ENCODE results near the gene FCER1G. TPM values are rescaled to one million over a fixed set of nuclear protein-coding genes. Genes with fewer than 3 reads are reported as not detected.

FCER1G gene
- not detected in 2 replicates for total RNA-seq

DNA sequence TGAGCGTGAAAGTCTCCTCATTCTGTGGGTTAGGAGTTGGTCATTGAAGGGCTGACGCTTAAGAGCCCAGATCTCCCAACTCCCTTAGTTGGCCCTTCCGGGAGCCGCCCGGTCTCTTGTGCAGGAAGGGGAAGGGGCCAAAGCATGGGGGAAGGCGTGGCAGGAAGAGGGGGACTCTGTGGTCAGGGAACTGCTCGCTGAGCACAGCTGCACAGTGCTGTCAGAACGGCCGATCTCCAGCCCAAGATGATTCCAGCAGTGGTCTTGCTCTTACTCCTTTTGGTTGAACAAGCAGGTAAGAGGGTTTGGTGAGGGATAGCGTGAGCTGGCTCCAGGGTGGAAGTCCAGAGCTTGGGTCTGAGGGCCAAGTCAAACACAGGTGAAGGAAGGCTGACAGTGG lies at the start of gene FCER1G:
Gene FCER1G, plus strand, starts transcription at position 220 of the 400 bp plus-strand sequence. Its CDS starts 27 bp downstream, at position 247.

DNA sequence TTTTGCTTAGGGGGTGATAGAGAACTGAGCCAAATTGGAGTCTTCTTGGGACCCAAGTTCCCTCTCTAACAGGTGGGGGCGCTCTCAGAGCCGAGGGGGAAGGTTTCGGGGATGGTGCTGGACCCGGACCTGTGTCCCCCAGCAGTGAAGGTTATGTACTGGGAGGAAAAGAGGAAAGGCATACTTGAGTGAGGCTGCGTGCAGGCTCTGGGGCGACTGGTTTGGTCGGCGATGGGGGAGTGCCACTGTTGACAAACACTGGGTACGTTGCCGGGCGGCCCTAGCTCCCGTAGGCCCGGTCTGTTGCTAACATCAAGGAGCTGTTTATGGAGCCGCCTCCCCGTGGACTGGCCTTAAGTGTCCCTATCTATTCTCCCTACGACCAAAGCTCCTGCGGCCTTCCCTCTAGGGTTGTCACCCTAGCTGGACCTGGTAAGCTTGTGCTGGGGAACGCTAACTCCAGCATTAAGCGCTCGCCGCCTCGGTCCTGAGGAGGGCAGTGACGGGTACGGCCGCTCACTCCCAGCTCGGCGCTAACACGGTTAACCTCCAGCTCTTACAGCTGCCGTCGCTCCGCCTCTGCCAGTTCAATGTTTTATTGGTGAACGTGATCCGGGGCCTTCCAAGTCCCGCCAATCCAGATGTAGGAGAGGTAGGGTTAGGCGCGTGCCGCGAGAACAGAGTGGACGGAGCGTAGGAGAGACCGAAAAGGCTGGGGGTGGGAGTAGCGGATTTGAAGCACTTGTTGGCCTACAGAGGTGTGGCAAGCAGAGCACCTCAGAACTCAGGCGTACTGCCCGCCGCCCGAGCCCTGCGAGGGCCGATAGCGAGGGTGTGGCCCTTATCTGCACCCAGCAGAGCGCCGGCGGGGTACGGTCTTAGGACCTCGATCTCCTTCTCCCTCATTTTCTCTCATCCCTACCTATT lies 49.1 kb upstream of the FCER1G start, which contains the start of gene PPOX:
Gene PPOX, plus strand, starts transcription at position 685 of the 927 bp plus-strand sequence. CDS start 422 bp downstream, outside the sequence.

GRCh38 chr1:161177112-161177935 lies 37.8 kb upstream of the FCER1G start, which contains the start of gene B4GALT3:
TSS of gene B4GALT3 (minus strand) at chr1:161177507. CDS start at chr1:161176060, 1,447 bp downstream.

GRCh38 chr1:161198897-161199431 lies 16.1 kb upstream of the FCER1G start, which contains the start of gene ADAMTS4:
TSS of gene ADAMTS4 (minus strand) at chr1:161199054. CDS start at chr1:161198627, 427 bp downstream.

GRCh38 chr1:161201836-161202712 lies 13.0 kb upstream of the FCER1G start, which contains the start of gene NDUFS2:
TSS of gene NDUFS2 (plus strand) at chr1:161202367. CDS start at chr1:161202386, 19 bp downstream.

DNA sequence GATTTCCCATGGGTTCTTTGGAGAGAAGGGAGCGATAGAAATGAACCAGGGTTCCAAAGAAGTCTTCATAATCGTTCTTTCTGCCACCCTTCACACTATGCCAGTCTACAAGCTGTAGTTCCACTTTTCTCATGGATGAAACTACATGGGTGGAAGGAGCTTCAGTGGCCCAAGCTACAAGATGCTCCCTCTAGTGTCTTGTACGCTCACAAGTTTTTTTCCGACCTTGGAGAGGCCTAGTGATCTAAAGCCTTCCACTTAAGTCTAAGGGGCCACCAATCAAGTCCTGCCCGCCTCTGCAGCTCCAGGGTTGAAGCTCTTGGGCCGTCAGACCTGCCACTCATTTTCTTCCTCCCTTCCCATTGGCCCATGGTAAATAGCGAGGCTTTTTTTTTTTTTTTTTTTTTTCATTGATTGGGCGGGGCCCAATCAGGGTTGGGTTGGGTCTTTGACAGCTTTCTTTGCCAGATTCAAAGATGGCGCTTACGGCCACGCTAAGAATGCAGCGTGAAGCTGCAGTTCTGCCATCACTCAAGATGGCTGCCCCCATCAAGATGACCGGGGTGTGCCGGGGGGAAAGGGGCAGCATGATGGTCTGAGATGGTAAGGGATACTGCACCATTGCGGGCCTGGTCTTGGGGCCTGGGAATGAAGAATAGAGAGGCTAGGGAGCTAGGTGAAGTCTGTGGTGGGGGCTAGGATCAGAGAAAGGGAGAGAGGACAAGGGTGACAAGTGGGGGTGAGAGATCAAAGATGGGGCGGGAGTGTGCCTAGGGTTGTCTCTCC lies 10.6 kb downstream of the FCER1G start, which contains the start of gene TOMM40L:
Gene TOMM40L, plus strand, starts transcription at position 527 of the 786 bp plus-strand sequence. CDS start 430 bp downstream, outside the sequence.

DNA sequence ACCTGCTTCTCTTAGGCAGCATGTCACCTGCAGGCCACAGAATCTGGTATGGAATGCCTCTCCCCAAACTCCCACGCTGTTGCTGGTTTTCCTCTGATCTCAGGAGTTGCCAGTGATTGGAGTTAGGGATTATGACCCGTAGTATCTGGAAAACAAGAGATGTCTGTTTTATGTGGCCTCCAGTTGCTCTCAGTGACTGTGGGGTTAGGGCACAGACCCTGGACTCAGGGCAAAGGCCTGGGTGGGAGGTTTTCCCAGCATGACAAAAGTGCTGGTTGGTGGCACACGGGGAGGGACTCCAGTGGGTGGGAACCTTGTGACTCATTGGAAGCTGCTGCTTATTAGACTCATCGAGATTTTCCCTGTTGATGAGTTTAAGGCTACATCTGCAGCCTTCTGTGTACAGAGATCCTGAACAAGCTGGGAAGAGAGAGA lies 23.0 kb downstream of the FCER1G start, which contains the start of gene NR1I3:
Gene NR1I3, minus strand, starts transcription at position 165 of the 435 bp plus-strand sequence. CDS start 1,638 bp downstream, outside the sequence.

GRCh38 chr1:161258439-161259344 lies 43.6 kb downstream of the FCER1G start, which contains the start of gene PCP4L1:
TSS of gene PCP4L1 (plus strand) at chr1:161258745. CDS start at chr1:161258975, 230 bp downstream.

Other genes starting within 250 kb of the FCER1G start
- 104 and 115 TPM in 2 replicates for gene F11R, start 194.1 kb upstream of the FCER1G start, total RNA-seq
- 38.3 and 82.1 TPM in 2 replicates for gene TSTD1, start 176.3 kb upstream of the FCER1G start, total RNA-seq
- 81.5 and 113 TPM in 2 replicates for gene USF1, start 169.3 kb upstream of the FCER1G start, total RNA-seq
- not detected in 2 replicates for gene ARHGAP30, start 145.4 kb upstream of the FCER1G start, total RNA-seq
- 0.15 and 0.32 TPM in 2 replicates for gene NECTIN4, start 125.7 kb upstream of the FCER1G start, total RNA-seq
- gene KLHDC9, start 116.9 kb upstream of the FCER1G start, total RNA-seq, result 0.65 and 2.9 TPM in 2 replicates
- gene PFDN2, start 97.3 kb upstream of the FCER1G start, total RNA-seq, result 96.8 and 148 TPM in 2 replicates
- 9.7 and 14.7 TPM in 2 replicates for gene NIT1, start 97.2 kb upstream of the FCER1G start, total RNA-seq
- gene DEDD, start 82.6 kb upstream of the FCER1G start, total RNA-seq, result 31.2 and 35.4 TPM in 2 replicates
- 105 and 141 TPM in 2 replicates for gene UFC1, start 61.3 kb upstream of the FCER1G start, total RNA-seq
- 3.3 and 5.5 TPM in 2 replicates for gene USP21, start 55.8 kb upstream of the FCER1G start, total RNA-seq
- 16.3 and 17.5 TPM in 2 replicates for gene PPOX, start 48.9 kb upstream of the FCER1G start, total RNA-seq
- gene B4GALT3, start 37.8 kb upstream of the FCER1G start, total RNA-seq, result 18.5 and 19.8 TPM in 2 replicates
- 16.0 and 16.6 TPM in 2 replicates for gene ADAMTS4, start 16.2 kb upstream of the FCER1G start, total RNA-seq
- gene NDUFS2, start 12.9 kb upstream of the FCER1G start, total RNA-seq, result 206 and 233 TPM in 2 replicates
- not detected in 2 replicates for gene APOA2, start 8.3 kb downstream of the FCER1G start, total RNA-seq
- 15.9 and 21.9 TPM in 2 replicates for gene TOMM40L, start 10.8 kb downstream of the FCER1G start, total RNA-seq
- not detected in 2 replicates for gene NR1I3, start 22.9 kb downstream of the FCER1G start, total RNA-seq
- not detected in 2 replicates for gene PCP4L1, start 43.5 kb downstream of the FCER1G start, total RNA-seq
- gene MPZ, start 94.7 kb downstream of the FCER1G start, total RNA-seq, result 0.15 and 0.32 TPM in 2 replicates
- 22.1 and 46.2 TPM in 2 replicates for gene SDHC, start 99.1 kb downstream of the FCER1G start, total RNA-seq
- gene CFAP126, start 152.6 kb downstream of the FCER1G start, total RNA-seq, result not detected in 2 replicates